AG10803 (cell line): ENCODE results near the gene CHN2.

ENCODE experiments used
- DNase-seq: peaks from one replicate; pipeline ENCODE4 v3.0.0; 2010; ENCODE audit warnings: low read depth
- H3K4me3 ChIP-seq: 2 replicates; pipeline ENCODE4 v1.5.1; 2011; ENCODE audit warnings: mild to moderate bottlenecking, low read length, control low read depth
- TF ChIP-seq, protein P1 (sequence below): conservative IDR thresholded peaks from 2 replicates; pipeline ENCODE4 v1.5.1; 2011; ENCODE audit warnings: mild to moderate bottlenecking, low read length, control low read depth, inconsistent platforms

CHN2 gene

DNA sequence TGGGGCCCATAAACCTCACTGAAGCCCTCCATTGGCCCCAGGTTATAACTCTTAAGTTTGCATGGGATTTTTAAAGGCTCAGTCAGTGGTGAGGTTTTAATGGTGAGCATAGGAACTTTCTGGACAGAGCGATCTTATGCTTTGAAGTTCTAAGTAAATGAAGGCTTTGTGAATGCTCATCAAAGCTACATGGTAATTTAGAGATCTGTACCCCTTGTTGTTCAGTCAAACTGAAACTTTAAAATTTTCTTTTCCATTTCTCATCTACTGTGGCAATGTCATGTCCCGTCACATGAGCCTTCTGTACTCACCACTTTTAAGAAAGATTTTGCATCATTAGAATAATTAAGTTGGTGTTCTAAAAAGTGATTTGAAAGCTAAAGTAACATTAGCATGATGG lies 39.9 kb downstream of the CHN2 start:
- no peak for DNase-seq
- TF ChIP-seq, protein P1, sequence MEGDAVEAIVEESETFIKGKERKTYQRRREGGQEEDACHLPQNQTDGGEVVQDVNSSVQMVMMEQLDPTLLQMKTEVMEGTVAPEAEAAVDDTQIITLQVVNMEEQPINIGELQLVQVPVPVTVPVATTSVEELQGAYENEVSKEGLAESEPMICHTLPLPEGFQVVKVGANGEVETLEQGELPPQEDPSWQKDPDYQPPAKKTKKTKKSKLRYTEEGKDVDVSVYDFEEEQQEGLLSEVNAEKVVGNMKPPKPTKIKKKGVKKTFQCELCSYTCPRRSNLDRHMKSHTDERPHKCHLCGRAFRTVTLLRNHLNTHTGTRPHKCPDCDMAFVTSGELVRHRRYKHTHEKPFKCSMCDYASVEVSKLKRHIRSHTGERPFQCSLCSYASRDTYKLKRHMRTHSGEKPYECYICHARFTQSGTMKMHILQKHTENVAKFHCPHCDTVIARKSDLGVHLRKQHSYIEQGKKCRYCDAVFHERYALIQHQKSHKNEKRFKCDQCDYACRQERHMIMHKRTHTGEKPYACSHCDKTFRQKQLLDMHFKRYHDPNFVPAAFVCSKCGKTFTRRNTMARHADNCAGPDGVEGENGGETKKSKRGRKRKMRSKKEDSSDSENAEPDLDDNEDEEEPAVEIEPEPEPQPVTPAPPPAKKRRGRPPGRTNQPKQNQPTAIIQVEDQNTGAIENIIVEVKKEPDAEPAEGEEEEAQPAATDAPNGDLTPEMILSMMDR = no peak
- no peak overlapping the region for H3K4me3 ChIP-seq

DNA sequence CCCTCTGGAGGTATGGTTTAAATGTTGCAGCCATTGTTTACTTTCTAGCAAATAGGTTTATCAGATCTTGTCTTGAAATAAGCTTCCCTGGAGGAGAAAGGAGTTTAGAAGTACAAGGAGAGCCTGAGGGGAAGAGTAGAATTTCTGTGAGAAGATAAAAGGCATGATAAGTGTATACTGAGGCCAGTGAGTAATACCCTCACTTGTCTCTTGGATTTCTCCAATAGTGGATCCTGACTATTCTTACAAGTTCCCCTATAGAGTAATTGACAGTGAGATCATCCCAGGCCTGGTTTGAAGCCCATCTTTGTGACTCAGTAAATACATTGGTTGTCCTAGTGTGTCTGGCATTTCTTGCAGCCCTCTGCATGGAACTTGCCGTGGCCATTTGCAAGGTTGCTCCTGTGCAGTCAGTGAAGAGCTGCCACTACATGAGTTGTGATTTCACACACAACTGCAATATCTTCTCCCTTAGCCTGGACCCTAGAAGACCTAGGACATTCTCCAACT lies 41.6 kb downstream of the CHN2 start:
- TF ChIP-seq, protein P1 = no peak
- no peak overlapping the region for H3K4me3 ChIP-seq
- DNase-seq = no peak

DNA sequence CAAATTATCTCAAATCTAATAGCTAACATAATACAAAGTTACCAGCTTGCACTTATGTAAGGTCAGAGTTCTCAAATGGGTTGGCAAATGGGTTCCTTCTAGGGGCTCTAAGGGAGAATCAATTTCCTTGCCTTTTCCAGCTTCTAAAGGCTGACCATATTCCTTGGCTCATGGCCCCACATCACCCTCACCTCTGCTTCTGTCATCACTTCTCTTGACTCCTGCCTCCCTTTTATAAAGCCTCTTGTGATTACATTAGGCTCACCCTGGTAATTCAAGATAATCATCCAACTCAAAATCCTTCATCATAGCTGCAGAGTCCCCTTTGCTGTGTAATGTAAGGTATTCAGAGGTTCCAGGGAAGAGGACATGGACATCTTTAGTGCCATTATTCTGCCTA lies 42.1 kb downstream of the CHN2 start:
- DNase-seq = no peak
- TF ChIP-seq, protein P1 = no peak
- no peak overlapping the region for H3K4me3 ChIP-seq

DNA sequence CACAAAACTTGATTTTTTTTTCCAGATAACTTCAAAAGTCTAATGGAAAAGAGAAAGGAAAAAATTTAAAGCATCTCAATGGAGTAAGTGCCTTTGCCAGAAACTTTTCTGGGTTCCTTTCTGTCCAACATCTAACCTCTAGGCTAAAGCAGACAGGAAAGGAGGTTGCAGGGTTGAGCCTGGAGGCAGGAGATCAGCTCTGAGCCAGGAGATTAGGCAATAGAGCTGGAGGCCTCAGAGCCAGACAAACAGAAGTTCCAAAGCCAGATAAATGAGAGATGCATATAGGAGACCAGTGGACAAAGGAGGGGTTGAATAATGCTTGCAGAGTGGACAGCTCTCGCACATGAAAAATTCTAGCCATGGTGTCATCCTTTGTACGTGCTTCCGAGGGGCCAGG lies 42.9 kb downstream of the CHN2 start:
- no peak overlapping the region for H3K4me3 ChIP-seq
- DNase-seq = no peak
- TF ChIP-seq, protein P1 = no peak

DNA sequence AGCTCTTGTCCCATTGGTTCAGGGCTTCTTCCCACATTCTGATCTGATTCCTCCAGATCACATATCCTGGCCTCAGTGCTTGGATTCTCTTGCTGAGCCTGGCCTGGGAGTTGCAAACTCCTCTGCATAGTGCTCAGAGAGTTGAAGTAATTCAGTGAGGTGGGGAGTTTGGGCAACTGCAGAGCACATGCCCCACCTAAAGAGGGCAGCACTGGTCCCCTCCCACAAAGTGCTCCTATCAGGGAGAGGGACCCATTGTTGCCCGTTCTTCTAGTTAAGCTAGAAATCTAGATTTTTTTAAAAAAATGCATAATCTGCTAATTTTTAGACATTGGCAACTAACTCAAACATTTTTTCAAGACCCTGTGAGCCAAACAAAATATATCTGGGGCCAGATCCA lies 45.1 kb downstream of the CHN2 start:
- no peak overlapping the region for H3K4me3 ChIP-seq
- no peak for DNase-seq
- TF ChIP-seq, protein P1 = peak; percentile 41

DNA sequence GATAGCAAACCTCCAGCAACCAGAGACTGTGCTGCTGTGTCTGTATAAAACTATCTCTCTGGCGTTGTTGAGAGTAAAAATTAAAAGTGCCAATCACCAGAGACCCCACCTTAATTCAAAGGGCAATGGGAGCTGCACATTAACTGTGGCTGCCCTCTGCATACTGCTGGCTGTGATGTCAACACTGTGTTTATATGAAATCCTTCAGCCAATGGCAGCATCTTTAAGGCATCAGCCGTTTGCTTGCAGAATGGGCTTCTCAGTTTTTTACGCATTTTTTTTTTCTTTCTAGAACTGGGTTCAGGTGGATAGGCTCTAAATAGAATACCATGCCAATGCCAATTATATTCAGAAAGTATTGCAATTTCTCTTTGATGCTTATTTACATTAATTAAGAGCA lies 47.7 kb downstream of the CHN2 start:
- DNase-seq = no peak

More for the DNA sequence above, 47.7 kb downstream of the CHN2 start:
- TF ChIP-seq, protein P1 = no peak
- no peak overlapping the region for H3K4me3 ChIP-seq
